Measurements from ENCODE around the gene ANKFN1. TPM values are rescaled to one million over a fixed set of nuclear protein-coding genes. Genes with fewer than 3 reads are reported as not detected.

ANKFN1 gene
- total RNA-seq, 1 experiment from 2014 or later = not detected

DNA sequence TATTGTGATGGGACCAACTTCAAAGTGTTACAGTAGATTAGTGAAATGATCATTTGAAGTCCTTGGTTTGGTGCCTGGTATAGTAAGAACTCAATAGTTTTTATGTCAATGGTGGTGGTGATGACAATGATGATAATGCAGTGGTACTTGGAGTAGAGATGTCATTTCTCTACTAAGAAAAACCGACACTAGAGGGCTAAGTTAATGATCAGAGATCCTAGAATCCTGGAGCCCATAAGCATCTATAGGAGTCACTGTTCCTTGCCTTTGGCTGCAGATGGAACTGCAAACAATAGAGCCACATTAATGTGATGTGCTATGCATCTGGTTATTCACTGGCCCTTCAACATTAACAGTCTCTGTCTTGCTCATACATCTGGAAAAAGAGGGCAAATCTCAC lies 103.8 kb downstream of the ANKFN1 start:
- intact Hi-C loops (cut with micrococcal nuclease; ENCODE audit: unreplicated experiment) = no loop called here
- no TSS peak for BruUV-seq (replicated peaks)
- Mint-ChIP-seq H3K27me3 (ENCODE audit: unreplicated experiment) (no peaks in the 10 kb centered on the region), H3K4me3 (ENCODE audit: low read depth, unreplicated experiment) (no peak overlapping the region), H3K27ac (ENCODE audit: unreplicated experiment) (no peak overlapping the region), H3K9me3 (ENCODE audit: low read depth, unreplicated experiment) (no peaks in the 10 kb centered on the region), H3K36me3 (ENCODE audit: insufficient read depth, unreplicated experiment) (no peaks in the 10 kb centered on the region), H3K4me1 (ENCODE audit: low read depth, unreplicated experiment) (no peaks in the 10 kb centered on the region)
- TF ChIP-seq, protein P1, sequence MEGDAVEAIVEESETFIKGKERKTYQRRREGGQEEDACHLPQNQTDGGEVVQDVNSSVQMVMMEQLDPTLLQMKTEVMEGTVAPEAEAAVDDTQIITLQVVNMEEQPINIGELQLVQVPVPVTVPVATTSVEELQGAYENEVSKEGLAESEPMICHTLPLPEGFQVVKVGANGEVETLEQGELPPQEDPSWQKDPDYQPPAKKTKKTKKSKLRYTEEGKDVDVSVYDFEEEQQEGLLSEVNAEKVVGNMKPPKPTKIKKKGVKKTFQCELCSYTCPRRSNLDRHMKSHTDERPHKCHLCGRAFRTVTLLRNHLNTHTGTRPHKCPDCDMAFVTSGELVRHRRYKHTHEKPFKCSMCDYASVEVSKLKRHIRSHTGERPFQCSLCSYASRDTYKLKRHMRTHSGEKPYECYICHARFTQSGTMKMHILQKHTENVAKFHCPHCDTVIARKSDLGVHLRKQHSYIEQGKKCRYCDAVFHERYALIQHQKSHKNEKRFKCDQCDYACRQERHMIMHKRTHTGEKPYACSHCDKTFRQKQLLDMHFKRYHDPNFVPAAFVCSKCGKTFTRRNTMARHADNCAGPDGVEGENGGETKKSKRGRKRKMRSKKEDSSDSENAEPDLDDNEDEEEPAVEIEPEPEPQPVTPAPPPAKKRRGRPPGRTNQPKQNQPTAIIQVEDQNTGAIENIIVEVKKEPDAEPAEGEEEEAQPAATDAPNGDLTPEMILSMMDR (IDR thresholded peaks at IDR 0.05; ENCODE audit: unreplicated experiment) = no peak
- no peak for DNase-seq
- CTCF ChIA-PET = no interaction called here

DNA sequence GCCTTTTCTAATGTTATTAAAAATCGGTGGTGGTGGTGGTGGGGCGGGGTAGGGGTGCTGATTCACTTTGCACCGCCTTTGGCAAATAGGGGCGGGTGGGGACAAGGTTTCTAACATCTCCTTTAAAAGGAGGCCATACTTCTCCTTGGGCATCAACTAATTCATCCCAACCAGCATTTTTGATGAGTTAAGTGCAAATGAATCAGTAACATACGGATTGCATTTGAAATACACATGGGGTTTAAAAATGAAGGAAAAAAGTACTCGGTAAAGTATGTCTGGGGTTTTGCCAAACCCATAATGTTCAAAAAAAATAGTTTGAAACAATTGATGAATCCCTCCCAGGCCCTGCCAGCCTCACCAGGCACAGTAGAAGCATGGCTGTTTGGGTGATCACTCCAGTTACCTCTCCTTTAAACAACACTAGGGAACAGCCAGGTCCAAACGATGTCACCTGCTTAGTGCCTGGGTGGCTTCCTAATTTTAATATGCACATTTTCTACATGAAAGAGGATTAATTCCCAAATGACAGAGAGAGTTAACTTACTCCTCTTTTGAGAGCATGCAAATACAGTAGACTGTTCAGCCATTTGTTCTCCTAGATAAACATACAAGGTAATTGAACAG lies 107.2 kb downstream of the ANKFN1 start:
- intact Hi-C loops (cut with micrococcal nuclease; ENCODE audit: unreplicated experiment) = no loop called here
- no TSS peak for BruUV-seq (replicated peaks)
- CTCF ChIA-PET = no interaction called here
- DNase-seq = no peak
- no peaks in the 10 kb centered on the region for H3K36me3 Mint-ChIP-seq (ENCODE audit: insufficient read depth, unreplicated experiment)
- no peaks in the 10 kb centered on the region for H3K4me1 Mint-ChIP-seq (ENCODE audit: low read depth, unreplicated experiment)
- H3K9me3 Mint-ChIP-seq (ENCODE audit: low read depth, unreplicated experiment) = no peaks in the 10 kb centered on the region
- no peaks in the 10 kb centered on the region for H3K27me3 Mint-ChIP-seq (ENCODE audit: unreplicated experiment)
- H3K4me3 Mint-ChIP-seq (ENCODE audit: low read depth, unreplicated experiment) = no peak overlapping the region
- TF ChIP-seq, protein P1 (IDR thresholded peaks at IDR 0.05; ENCODE audit: unreplicated experiment) = no peak
- H3K27ac Mint-ChIP-seq (ENCODE audit: unreplicated experiment) = no peak overlapping the region

- no peaks in the 10 kb centered on the region for H3K4me1 Mint-ChIP-seq (ENCODE audit: low read depth, unreplicated experiment)
- intact Hi-C loops (cut with micrococcal nuclease; ENCODE audit: unreplicated experiment) = no loop called here
- BruUV-seq (replicated peaks) = no TSS peak
- no peak overlapping the region for H3K4me3 Mint-ChIP-seq (ENCODE audit: low read depth, unreplicated experiment)
- H3K9me3 Mint-ChIP-seq (ENCODE audit: low read depth, unreplicated experiment) = no peaks in the 10 kb centered on the region
- H3K36me3 Mint-ChIP-seq (ENCODE audit: insufficient read depth, unreplicated experiment) = no peaks in the 10 kb centered on the region
- peak overlapping the region; percentile 70 for H3K27ac Mint-ChIP-seq (ENCODE audit: unreplicated experiment)
- H3K27me3 Mint-ChIP-seq (ENCODE audit: unreplicated experiment) = no peaks in the 10 kb centered on the region
- TF ChIP-seq, protein P1 (IDR thresholded peaks at IDR 0.05; ENCODE audit: unreplicated experiment) = no peak
- peak; percentile 46 for DNase-seq
- CTCF ChIA-PET = no interaction called here
Observed at GRCh38 chr17:56262803-56263202, 109.5 kb downstream of the ANKFN1 start.

- Mint-ChIP-seq H3K4me1 (ENCODE audit: low read depth, unreplicated experiment) (no peaks in the 10 kb centered on the region), H3K36me3 (ENCODE audit: insufficient read depth, unreplicated experiment) (no peaks in the 10 kb centered on the region), H3K27ac (ENCODE audit: unreplicated experiment) (no peak overlapping the region), H3K9me3 (ENCODE audit: low read depth, unreplicated experiment) (no peaks in the 10 kb centered on the region), H3K4me3 (ENCODE audit: low read depth, unreplicated experiment) (no peak overlapping the region), H3K27me3 (ENCODE audit: unreplicated experiment) (no peaks in the 10 kb centered on the region)
- CTCF ChIA-PET = no interaction called here
- TF ChIP-seq, protein P1 (IDR thresholded peaks at IDR 0.05; ENCODE audit: unreplicated experiment) = no peak
- BruUV-seq (replicated peaks) = no TSS peak
- intact Hi-C loops (cut with micrococcal nuclease; ENCODE audit: unreplicated experiment) = no loop called here
- no peak for DNase-seq
Observed at GRCh38 chr17:56269556-56270389, 116.5 kb downstream of the ANKFN1 start.

Data from Calu3 (cell line).